K562 (cell line): ENCODE data around the gene ALKBH4. TPM values are rescaled to one million over a fixed set of nuclear protein-coding genes. Genes with fewer than 3 reads are reported as not detected.
"Not testable (repeated sequence)": the region's sequence is repeated elsewhere in the genome, so short reads cannot be mapped to it uniquely, and the experiment has no call there.

Experiments
- ARID1B ChIP-seq: fragments of 450-650 bp; IDR thresholded peaks from 2 replicates; pipeline ENCODE4 v1.6.1; 2016; ENCODE audit warnings: antibody characterized with exemption, mild to moderate bottlenecking, inconsistent platforms
- CTCF ChIP-seq, 3 experiments: IDR thresholded peaks in 2 of 3; conservative IDR thresholded peaks in 1 of 3; 2 replicates each; pipeline ENCODE4 v1.5.1; 2011 to 2012; ENCODE audit warnings: low read length in 3 of 3, mild to moderate bottlenecking in 3 of 3, control low read depth in 2 of 3, improper control_type of control experiment in 1 of 3, inconsistent platforms in 1 of 3, low read depth in 1 of 3, mixed read lengths in 1 of 3, moderate library complexity in 1 of 3; ENCODE audit not compliant: insufficient read depth in 2 of 3
- ELF4 ChIP-seq: fragments of 450-650 bp; formaldehyde crosslinking; IDR thresholded peaks from 2 replicates; pipeline ENCODE4 v1.4.0; 2022; ENCODE audit warnings: missing genetic modification characterization
- NBN ChIP-seq: fragments of 450-650 bp; IDR thresholded peaks from 2 replicates; pipeline ENCODE4 v1.6.1; 2016; ENCODE audit warnings: low read depth, mild to moderate bottlenecking
- REST ChIP-seq, 2 experiments: fragments of 450-650 bp; formaldehyde crosslinking in 1 of 2; IDR thresholded peaks; 2 replicates each; pipeline versions ENCODE4 v1.4.0 to v1.6.1; 2014 to 2020; ENCODE audit warnings: mild to moderate bottlenecking in 2 of 2, borderline replicate concordance in 1 of 2, low read depth in 1 of 2
- RFX1 ChIP-seq: fragments of 450-650 bp; IDR thresholded peaks from 2 replicates; pipeline ENCODE4 v1.6.1; 2016; ENCODE audit warnings: mild to moderate bottlenecking, moderate library complexity
- ZBTB2 ChIP-seq: fragments of 450-650 bp; IDR thresholded peaks from 2 replicates; pipeline ENCODE4 v1.6.1; 2016; ENCODE audit warnings: antibody characterized with exemption
- ZBTB26 ChIP-seq: fragments of 450-650 bp; formaldehyde crosslinking; IDR thresholded peaks from 2 replicates; pipeline ENCODE4 v1.4.0; 2022; ENCODE audit warnings: missing genetic modification characterization
- polyA plus RNA-seq, 8 experiments: library from polyadenylated mRNA; depleted of rRNA in 4 of 8; stranded (reverse) in 5 of 8; unstranded in 3 of 8; fragments of >200 nt; fragmentation: Nextera tagmentation in 2 of 8; fragmentation: Illumina TruSeq in 1 of 8; extraction: Ambion mirVana in 2 of 8; extraction: Trizol in 1 of 8; gene quantifications; 2 replicates each; pipeline versions ENCODE4 v1.2.1 to v1.2.3, GENCODE V29; 2011 to 2014; ENCODE audit warnings: inconsistent platforms in 1 of 8, missing spikeins in 1 of 8
- total RNA-seq, 7 experiments: library from RNA; depleted of rRNA in 6 of 7; stranded (reverse); fragments of >200 nt in 6 of 7; fragmentation: Illumina TruSeq in 2 of 7; extraction: Trizol in 2 of 7; gene quantifications; 2 replicates each; pipeline versions ENCODE4 v1.2.1 to v1.2.3, GENCODE V29; 2011 to 2021; ENCODE audit warnings: low replicate concordance in 1 of 7

ALKBH4 gene
- total and polyA plus RNA-seq, 9 of the 15 experiments (the other 6 are each of a cell fraction or from before 2014, with no cell fraction given), result 4.6 to 21.4 (median 11.8) TPM

- TF ChIP-seq REST (IDR thresholded peaks at IDR 0.05; ENCODE audit: borderline replicate concordance), result peak; percentile 76; the same call in 1 of the 2 replicates
- not testable (repeated sequence) for TF ChIP-seq REST (CRISPR knock-in tag; IDR thresholded peaks at IDR 0.05; ENCODE audit: low read depth)
- TF ChIP-seq RFX1, result peak; percentile 42; the same call in 1 of the 2 replicates
- TF ChIP-seq NBN, result 0 out of 2 replicates have a peak, but pooled peaks have one; percentile 30
- TF ChIP-seq CTCF (IDR thresholded peaks at IDR 0.05 in 2 of 3, conservative IDR thresholded peaks at IDR 0.05 in 1 of 3; ENCODE audit: insufficient read depth in 2 of 3, low read depth in 1 of 3, low read length in 3 of 3), result peak; percentile 33 to 47 (median 35)
- TF ChIP-seq ELF4 (CRISPR knock-in tag), result 0 out of 2 replicates have a peak, but pooled peaks have one; percentile 14
- peak; percentile 22; the same call in 1 of the 2 replicates for TF ChIP-seq ARID1B
- 0 out of 2 replicates have a peak, but pooled peaks have one; percentile 37 for TF ChIP-seq ZBTB26 (CRISPR knock-in tag)
- TF ChIP-seq ZBTB2, result 0 out of 2 replicates have a peak, but pooled peaks have one; percentile 33
Observed at GRCh38 chr7:102479982-102480637, 15.4 kb upstream of the ALKBH4 start (continued).
